Sigmoid colon (tissue), 4 donors: ENCODE results near the gene CTDSPL2.

Experiments used
- POLR2A ChIP-seq, 2 donors: fragments of 450-650 bp; IDR thresholded peaks; one replicate each; pipeline ENCODE4 v1.6.1; 2016; ENCODE audit warnings: antibody characterized with exemption in 2 of 2, mild to moderate bottlenecking in 2 of 2, moderate library complexity in 2 of 2
- POLR2AphosphoS5 ChIP-seq, 4 donors: sonication (generic); formaldehyde crosslinking; IDR thresholded peaks; one replicate each; pipeline ENCODE4 v1.6.1; 2017; ENCODE audit warnings: antibody characterized with exemption in 4 of 4
- TF ChIP-seq, protein P1 (sequence below), 4 experiments: fragments of 450-650 bp in 3 of 4; fragments of 200-600 bp in 1 of 4; IDR thresholded peaks; one replicate each; pipeline ENCODE4 v1.5.1; 2016 to 2019; ENCODE audit warnings: antibody characterized with exemption in 4 of 4, mild to moderate bottlenecking in 3 of 4, moderate library complexity in 2 of 4

DNA sequence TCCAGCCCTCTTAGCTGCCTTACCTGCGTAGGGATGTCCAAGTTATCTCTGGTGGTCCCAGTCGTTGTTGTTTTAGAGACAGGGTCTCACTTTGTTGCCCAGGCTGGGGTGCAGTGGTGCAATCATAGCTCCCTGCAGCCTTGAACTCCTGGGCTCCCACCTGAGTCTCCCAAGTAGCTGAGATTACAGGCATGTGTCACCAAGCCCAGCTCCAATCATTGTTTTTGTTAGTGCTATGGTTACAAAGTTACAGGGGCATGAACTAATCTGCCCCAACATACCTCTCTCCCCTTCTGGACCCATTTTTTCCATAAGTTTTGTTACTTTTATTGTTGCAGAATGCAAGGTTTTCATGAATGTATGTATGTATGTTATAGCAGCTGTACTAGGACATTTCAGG is 54.7 kb downstream of the CTDSPL2 start:
- TF ChIP-seq POLR2A (IDR thresholded peaks at IDR 0.05) (no peak), POLR2AphosphoS5 (IDR thresholded peaks at IDR 0.05) (no peak)
- TF ChIP-seq, protein P1, sequence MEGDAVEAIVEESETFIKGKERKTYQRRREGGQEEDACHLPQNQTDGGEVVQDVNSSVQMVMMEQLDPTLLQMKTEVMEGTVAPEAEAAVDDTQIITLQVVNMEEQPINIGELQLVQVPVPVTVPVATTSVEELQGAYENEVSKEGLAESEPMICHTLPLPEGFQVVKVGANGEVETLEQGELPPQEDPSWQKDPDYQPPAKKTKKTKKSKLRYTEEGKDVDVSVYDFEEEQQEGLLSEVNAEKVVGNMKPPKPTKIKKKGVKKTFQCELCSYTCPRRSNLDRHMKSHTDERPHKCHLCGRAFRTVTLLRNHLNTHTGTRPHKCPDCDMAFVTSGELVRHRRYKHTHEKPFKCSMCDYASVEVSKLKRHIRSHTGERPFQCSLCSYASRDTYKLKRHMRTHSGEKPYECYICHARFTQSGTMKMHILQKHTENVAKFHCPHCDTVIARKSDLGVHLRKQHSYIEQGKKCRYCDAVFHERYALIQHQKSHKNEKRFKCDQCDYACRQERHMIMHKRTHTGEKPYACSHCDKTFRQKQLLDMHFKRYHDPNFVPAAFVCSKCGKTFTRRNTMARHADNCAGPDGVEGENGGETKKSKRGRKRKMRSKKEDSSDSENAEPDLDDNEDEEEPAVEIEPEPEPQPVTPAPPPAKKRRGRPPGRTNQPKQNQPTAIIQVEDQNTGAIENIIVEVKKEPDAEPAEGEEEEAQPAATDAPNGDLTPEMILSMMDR (IDR thresholded peaks at IDR 0.05), result no peak
